K562 (cell line): Measurements from ENCODE around the gene INPPL1. TPM values are rescaled to one million over a fixed set of nuclear protein-coding genes. Genes with fewer than 3 reads are reported as not detected.

Source experiments
- ATAC-seq: fragments of 200-7000 bp; cut with Tn5 transposase; 3 replicates; pipeline ENCODE4 v1.9.1; 2020; ENCODE audit warnings: moderate library complexity
- BruUV-seq: library from RNA; stranded (reverse); fragments of 400-500 nt; replicated peaks from 2 replicates; lab custom pipeline; 2021; lab: Mats Ljungman, UMichigan
- CTCF ChIA-PET: fragments of 300-600 bp; formaldehyde crosslinking; extraction: SDS; loops from one replicate; lab custom pipeline; 2021; ENCODE audit warnings: low intra/inter-chr PET ratio; lab: Yijun Ruan, JAX
- POLR2A ChIA-PET: fragments of 300-600, 350-650 bp; sonication (Branson Sonifier 250); formaldehyde crosslinking; extraction: SDS; loops from one replicate; lab custom pipeline; 2021; ENCODE audit warnings: antibody characterized with exemption, inconsistent platforms; lab: Yijun Ruan, JAX
- DNase-seq, 4 experiments: peaks; one replicate each; pipeline versions ENCODE4 v3.0.0 to v3.0.0-alpha.2; 2011 to 2018; ENCODE audit warnings: low spot score in 3 of 4, mixed read lengths in 3 of 4; ENCODE audit errors: extremely low read depth in 1 of 4
- FAIRE-seq: peaks from 2 replicates; lab custom pipeline; 2011; peaks lifted over from hg19 to GRCh38; lab: Jason Lieb, UNC
- H2AFZ ChIP-seq: 2 replicates; pipeline ENCODE4 v1.6.0; 2011; ENCODE audit warnings: low read depth, low read length, control low read depth, inconsistent platforms
- H3K27ac ChIP-seq: fragments of 200-600 bp; 3 replicates; pipeline ENCODE4 v1.8.0; 2011; ENCODE audit warnings: low read depth, mild to moderate bottlenecking, control low read depth, inconsistent platforms, low read length, moderate library complexity, mixed read lengths; ENCODE audit errors: extremely low read depth
- H3K27me3 ChIP-seq, 2 experiments: fragments of 300-600 bp in 1 of 2; 2 replicates in 1 of 2; 3 replicates in 1 of 2; pipeline versions ENCODE4 v1.6.0 to v1.8.0; 2011; ENCODE audit warnings: inconsistent platforms in 2 of 2, low read length in 2 of 2, mild to moderate bottlenecking in 1 of 2, mixed read lengths in 1 of 2, moderate library complexity in 1 of 2; ENCODE audit not compliant: control insufficient read depth in 2 of 2, insufficient read depth in 2 of 2
- H3K36me3 ChIP-seq: fragments of 300-600 bp; 3 replicates; pipeline ENCODE4 v1.8.0; 2011; ENCODE audit warnings: mild to moderate bottlenecking, low read length, inconsistent platforms; ENCODE audit not compliant: control insufficient read depth, insufficient read depth
- H3K4me1 ChIP-seq, 2 experiments: fragments of 200-600 bp in 1 of 2; replicated peaks in 1 of 2; 2 replicates in 1 of 2; 3 replicates in 1 of 2; pipeline versions ENCODE4 v1.5.1 to v1.8.0; 2011; ENCODE audit warnings: inconsistent platforms in 2 of 2, low read length in 2 of 2, mild to moderate bottlenecking in 1 of 2, mixed read lengths in 1 of 2, moderate library complexity in 1 of 2; ENCODE audit not compliant: control insufficient read depth in 2 of 2, insufficient read depth in 2 of 2
- H3K4me2 ChIP-seq: 2 replicates; pipeline ENCODE4 v1.6.1; 2011; ENCODE audit warnings: low read length, control low read depth, inconsistent platforms, mixed read lengths; ENCODE audit not compliant: insufficient read depth
- H3K4me3 ChIP-seq: fragments of 200-600 bp; sonication (generic), shearing (Covaris generic); 2 replicates; pipeline ENCODE4 v1.5.1; 2016; ENCODE audit warnings: control low read depth, inconsistent platforms
- H3K79me2 ChIP-seq: fragments of 200-600 bp; 3 replicates; pipeline ENCODE4 v1.8.0; 2011; ENCODE audit warnings: low read length, inconsistent platforms; ENCODE audit not compliant: control insufficient read depth, insufficient read depth
- H3K9ac ChIP-seq, 2 experiments: 2 replicates each; pipeline versions ENCODE4 v1.6.0 to v1.6.1; 2011; ENCODE audit warnings: low read depth in 2 of 2, low read length in 2 of 2, control low read depth in 1 of 2, inconsistent platforms in 1 of 2, mild to moderate bottlenecking in 1 of 2, mixed read lengths in 1 of 2; ENCODE audit not compliant: insufficient read depth in 1 of 2
- H3K9me1 ChIP-seq: one replicate; pipeline ENCODE4 v1.6.0; 2011; ENCODE audit warnings: inconsistent platforms, mild to moderate bottlenecking, low read length, moderate library complexity; ENCODE audit not compliant: control insufficient read depth, insufficient read depth
- H3K9me3 ChIP-seq: replicated peaks from 2 replicates; pipeline ENCODE4 v1.5.1; 2011; ENCODE audit warnings: low read depth, low read length, inconsistent platforms; ENCODE audit not compliant: control insufficient read depth, insufficient read depth
- H4K20me1 ChIP-seq: replicated peaks from 2 replicates; pipeline ENCODE4 v1.6.1; 2011; ENCODE audit warnings: low read length, inconsistent platforms, mixed read lengths; ENCODE audit not compliant: control insufficient read depth, insufficient read depth
- MXD1 ChIP-seq: fragments of 250-450 bp; sonication (Bioruptor Pico); IDR thresholded peaks from 2 replicates; pipeline ENCODE4 v1.8.0; 2021; ENCODE audit warnings: borderline replicate concordance, mild to moderate bottlenecking, moderate library complexity; ENCODE audit not compliant: poor library complexity, severe bottlenecking
- SRSF1 ChIP-seq: fragments of 200-400 bp; formaldehyde crosslinking; IDR thresholded peaks from 2 replicates; pipeline ENCODE4 v1.6.1; 2017; ENCODE audit warnings: mild to moderate bottlenecking, low read depth, low read length, moderate library complexity
- WGBS: fragments of 100-300 bp; shearing (Covaris generic); methylation state at CpG from one replicate; pipeline ENCODE4 v1.1.6; 2016; ENCODE audit warnings: low coverage, mixed read lengths; ENCODE audit not compliant: insufficient coverage; ENCODE audit errors: missing lambda C conversion rate; 5-methylcytosine and 5-hydroxymethylcytosine counted together
- in situ Hi-C: fragments of 300-500 bp; cut with MboI; formaldehyde crosslinking; loops from 4 replicates; pipeline ENCODE4 v1.15.0; 2018; ENCODE audit warnings: inconsistent platforms, mixed read lengths
- intact Hi-C: fragments of 100-400 bp; cut with micrococcal nuclease; formaldehyde crosslinking; loops from 2 replicates; pipeline ENCODE4 v1.14.2; 2022
- polyA plus RNA-seq, 8 experiments: library from polyadenylated mRNA; depleted of rRNA in 4 of 8; stranded (reverse) in 5 of 8; unstranded in 3 of 8; fragments of >200 nt; fragmentation: Nextera tagmentation in 2 of 8; fragmentation: Illumina TruSeq in 1 of 8; extraction: Ambion mirVana in 2 of 8; extraction: Trizol in 1 of 8; gene quantifications; 2 replicates each; pipeline versions ENCODE4 v1.2.1 to v1.2.3, GENCODE V29; 2011 to 2014; ENCODE audit warnings: inconsistent platforms in 1 of 8, missing spikeins in 1 of 8
- total RNA-seq, 7 experiments: library from RNA; depleted of rRNA in 6 of 7; stranded (reverse); fragments of >200 nt in 6 of 7; fragmentation: Illumina TruSeq in 2 of 7; extraction: Trizol in 2 of 7; gene quantifications; 2 replicates each; pipeline versions ENCODE4 v1.2.1 to v1.2.3, GENCODE V29; 2011 to 2021; ENCODE audit warnings: low replicate concordance in 1 of 7

INPPL1 gene
- total and polyA plus RNA-seq, 9 of the 15 experiments (the other 6 are each of a cell fraction or from before 2014, with no cell fraction given), result 0.55 to 137 (median 61.6) TPM

- Histone ChIP-seq H3K4me2 (no peak overlapping the region), H3K9ac (peak overlapping the region in 1 of 2 experiments; percentile 43; a peak in 1 of 4 replicates), H4K20me1 (no peaks in the 10 kb centered on the region), H3K27me3 (no peaks in the 10 kb centered on the region), H3K79me2 (no peaks in the 10 kb centered on the region), H3K4me3 (no peak overlapping the region), H2AFZ (no peak overlapping the region), H3K27ac (no peak overlapping the region), H3K36me3 (peaks cover 100% of the 10 kb centered on the region), H3K9me1 (peaks cover 1% of the 10 kb centered on the region), H3K9me3 (no peaks in the 10 kb centered on the region), H3K4me1 (peaks cover 0 to 27% of the 10 kb centered on the region in 2 experiments; a peak in 2 of 5 replicates)
- DNase-seq (no peak), ATAC-seq (no peak), FAIRE-seq (no peak)
- in situ Hi-C loops (no loop called here), intact Hi-C loops (no loop called here)
- CTCF ChIA-PET, result no interaction called here
- no TSS peak for BruUV-seq
- WGBS, result 87% methylated on average over 13 of the region's 13 CpGs
- no peak for TF ChIP-seq SRSF1
- no peak for TF ChIP-seq MXD1 (CRISPR knock-in tag)
- TF ChIP-seq, all 486 proteins: peak for 0
- POLR2A ChIA-PET, result no interaction called here
Observed at GRCh38 chr11:72233056-72233772, 8.6 kb downstream of the INPPL1 start.
